T47D (cell line): Measurements from ENCODE around the gene ZNHIT6.
A peak's percentile ranks its signal among the peaks of the same experiment; 100 is the strongest.
"Not testable (repeated sequence)": the region's sequence is repeated elsewhere in the genome, so short reads cannot be mapped to it uniquely, and the experiment has no call there.

Source experiments
- DNase-seq, 2 experiments: peaks; one replicate each; pipeline versions ENCODE4 v3.0.0 to v3.0.0-alpha.2; 2011 to 2012; ENCODE audit warnings: low read depth in 1 of 2, low spot score in 1 of 2
- JUND ChIP-seq: IDR thresholded peaks from 2 replicates; pipeline ENCODE4 v1.6.1; 2012; ENCODE audit warnings: low read depth
- in situ Hi-C: cut with HindIII; loops from 2 replicates; pipeline ENCODE4 v1.10.0; 2016; ENCODE audit warnings: low sequenced_read_pairs, low pct_unique_long_range_greater_than_20kb

Gene ZNHIT6

DNA sequence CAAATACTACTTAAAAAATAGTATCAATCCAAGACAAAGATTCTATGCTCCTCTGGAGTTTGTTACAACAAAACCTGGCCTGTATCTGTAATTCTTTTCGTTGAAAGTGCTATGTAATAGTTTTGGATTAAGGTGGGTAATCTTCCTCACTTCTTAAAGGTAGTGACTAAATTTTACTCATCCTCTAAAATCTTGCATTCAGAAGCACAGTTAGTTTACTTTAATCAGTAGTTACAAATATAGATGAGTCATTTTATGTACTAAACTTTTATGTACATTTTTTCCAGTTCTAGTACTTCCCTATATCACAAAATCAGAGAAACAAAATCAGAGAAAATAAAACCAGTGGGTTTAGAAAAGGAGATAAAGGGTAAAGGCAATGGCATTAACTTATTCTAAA is 51.3 kb downstream of the ZNHIT6 start:
- in situ Hi-C loops = no loop called here

DNA sequence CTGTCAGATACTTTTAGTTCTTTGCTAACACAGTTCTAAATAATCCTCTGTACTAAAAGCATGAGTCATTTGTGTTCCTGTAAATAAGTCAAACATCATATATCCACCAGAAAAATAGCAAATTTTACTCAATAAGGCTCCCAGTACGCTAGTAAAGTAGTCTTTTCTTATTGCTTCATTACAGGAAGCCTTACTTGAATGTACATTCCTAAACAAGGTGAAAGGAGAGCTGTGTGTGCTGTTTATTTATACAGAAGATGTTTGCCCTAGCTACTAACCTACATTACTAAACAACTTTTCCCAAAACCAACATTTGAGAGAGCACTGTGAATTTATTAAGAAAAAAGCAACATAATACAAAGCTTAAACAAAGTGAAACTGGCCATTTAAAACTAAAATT is 52.0 kb downstream of the ZNHIT6 start:
- no peak for TF ChIP-seq JUND
- peak in 1 of 2 experiments; percentile 12 for DNase-seq
- in situ Hi-C loops = no loop called here

More for the DNA sequence above, 51.3 kb downstream of the ZNHIT6 start:
- no peak for DNase-seq
- no peak for TF ChIP-seq JUND

DNA sequence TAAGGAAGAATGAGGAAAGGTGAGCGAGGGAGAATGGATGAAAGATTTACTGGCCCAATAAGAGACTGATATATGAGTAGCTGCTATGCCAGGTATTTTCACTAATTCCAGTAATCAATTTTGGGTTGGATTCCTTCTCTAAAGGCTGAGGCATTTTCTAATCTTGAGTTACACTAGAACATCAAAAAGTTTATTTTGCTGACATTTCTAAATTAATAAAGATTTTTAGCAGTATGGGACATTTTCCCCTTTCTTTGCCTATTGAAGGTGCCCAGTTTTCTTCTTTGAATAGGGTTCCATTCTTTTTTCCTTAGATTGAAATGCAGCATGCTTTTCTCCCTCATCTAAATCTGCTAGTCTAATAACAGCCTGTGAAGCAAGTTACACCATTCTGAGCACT is 52.9 kb downstream of the ZNHIT6 start:
- no peak for TF ChIP-seq JUND
- in situ Hi-C loops = no loop called here
- DNase-seq = no peak

DNA sequence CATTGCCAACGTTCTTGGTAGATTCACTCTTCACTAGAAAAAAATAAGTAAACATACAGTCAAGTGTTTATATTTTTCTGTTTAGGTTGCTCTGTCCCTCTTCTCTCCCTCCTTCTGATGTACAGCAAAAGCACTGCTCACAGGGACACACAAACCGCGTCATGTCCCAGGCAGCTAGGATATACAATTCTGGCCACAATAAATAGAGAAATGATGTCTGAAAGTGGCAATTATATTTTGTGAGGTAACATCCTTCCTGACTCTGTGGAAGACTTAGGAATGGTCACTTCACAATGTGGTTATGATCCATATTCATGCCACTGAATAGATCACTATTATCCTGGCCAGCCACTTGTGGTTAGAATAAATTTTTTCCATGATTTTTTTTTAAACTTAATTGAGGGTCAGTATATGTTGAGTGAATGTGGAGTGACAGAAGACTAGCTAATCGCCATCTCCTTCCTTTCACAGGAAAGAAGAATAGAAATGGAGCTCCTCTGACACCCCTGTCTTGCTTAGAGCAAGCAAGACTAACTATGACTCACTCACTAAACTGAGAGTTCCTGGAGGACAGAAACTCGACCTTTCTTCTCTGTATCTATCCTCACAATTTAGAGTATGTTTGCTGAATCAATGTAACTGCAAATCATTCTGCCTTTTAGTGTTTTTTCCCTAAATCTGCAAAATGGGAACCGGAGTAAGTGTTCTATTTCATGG is 54.0 kb downstream of the ZNHIT6 start:
- DNase-seq = no peak
- no peak for TF ChIP-seq JUND
- in situ Hi-C loops = no loop called here

DNA sequence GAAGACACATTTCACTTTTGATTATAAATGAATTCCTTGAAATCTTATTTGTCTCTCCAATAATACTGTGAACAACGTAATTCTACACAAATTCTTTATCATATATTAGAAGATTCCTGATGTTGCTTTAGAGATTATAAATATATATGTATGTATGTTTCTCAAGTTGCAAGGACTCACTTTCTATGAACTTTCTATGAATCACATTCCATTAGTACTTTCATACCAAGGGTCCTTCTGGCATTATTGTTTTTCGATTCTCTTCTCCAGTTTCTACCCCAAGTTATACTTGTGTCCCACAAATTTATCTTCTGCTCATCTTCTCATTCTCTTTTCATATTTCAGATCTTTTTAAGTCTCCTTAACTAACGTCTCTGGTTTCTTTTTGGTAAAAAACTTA is 55.9 kb downstream of the ZNHIT6 start:
- DNase-seq = no peak
- in situ Hi-C loops = no loop called here
- no peak for TF ChIP-seq JUND

DNA sequence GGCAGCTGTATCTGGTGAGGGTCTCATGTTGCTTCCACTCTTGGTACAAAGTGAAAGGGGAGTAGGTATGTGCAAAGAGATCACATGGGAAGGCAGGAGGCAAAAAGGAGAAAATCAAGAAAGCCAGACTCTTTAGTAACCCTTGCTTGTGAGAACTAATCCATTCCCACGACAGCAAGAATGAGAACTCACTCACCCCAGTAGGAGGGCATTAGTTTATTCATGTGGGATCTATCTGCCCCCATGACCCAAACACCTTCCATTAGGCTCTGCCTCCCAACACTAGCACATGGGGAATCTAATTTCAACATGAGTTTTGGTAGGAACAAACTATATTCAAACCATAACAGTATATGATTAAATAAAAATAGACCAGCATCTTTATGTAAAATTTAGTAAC is 57.6 kb downstream of the ZNHIT6 start:
- in situ Hi-C loops = no loop called here
- DNase-seq = no peak
- TF ChIP-seq JUND = no peak

DNA sequence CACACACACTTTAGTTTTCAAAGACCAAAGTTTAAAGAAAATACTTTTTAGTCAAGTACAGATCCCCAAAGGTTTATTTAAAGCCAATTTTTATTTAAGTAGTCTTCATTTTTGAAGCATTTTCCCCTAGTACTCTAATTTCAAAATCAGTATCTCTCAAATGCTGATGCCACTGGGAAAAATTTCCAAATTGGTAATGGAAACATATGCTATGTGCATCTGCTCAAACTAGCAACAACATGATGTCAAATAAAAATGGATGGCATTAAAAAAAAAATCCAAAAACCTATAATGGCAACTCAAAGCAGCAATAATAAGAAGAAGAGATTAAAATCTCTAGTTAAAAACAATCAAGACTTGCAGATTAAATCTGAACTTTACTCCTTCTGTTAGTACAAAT is 58.6 kb downstream of the ZNHIT6 start:
- no peak for DNase-seq
- no peak for TF ChIP-seq JUND
- in situ Hi-C loops = no loop called here

DNA sequence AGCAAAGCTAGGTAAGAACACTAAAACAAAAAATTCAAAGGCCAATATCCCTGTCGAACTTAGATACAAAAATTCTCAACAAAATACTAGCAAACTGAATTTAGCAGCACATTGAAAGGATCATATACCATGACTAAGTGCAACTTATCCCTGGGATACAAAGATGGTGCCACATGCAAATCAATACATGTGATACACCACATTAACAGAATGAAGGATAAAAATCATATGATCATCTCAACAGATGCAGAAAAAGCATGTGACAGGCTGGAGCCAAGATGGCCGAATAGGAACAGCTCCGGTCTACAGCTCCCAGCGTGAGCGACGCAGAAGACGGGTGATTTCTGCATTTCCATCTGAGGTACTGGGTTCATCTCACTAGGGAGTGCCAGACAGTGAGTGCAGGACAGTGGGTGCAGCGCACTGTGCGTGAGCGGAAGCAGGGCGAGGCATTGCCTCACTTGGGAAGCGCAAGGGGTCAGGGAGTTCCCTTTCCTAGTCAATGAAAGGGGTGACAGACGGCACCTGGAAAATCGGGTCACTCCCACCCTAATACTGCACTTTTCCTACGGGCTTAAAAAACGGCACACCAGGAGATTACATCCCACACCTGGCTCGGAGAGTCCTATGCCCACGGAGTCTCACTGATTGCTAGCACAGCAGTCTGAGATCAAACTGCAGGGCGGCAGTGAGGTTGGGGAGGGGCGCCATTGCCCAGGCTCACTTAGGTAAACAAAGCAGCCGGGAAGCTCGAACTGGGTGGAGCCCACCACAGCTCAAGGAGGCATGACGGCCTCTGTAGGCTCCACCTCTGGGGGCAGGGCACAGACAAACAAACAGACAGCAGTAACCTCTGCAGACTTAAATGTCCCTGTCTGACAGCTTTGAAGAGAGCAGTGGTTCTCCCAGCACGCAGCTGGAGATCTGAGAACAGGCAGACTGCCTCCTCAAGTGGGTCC is 66.4 kb downstream of the ZNHIT6 start:
- in situ Hi-C loops, DNase-seq: not testable (repeated sequence)

DNA sequence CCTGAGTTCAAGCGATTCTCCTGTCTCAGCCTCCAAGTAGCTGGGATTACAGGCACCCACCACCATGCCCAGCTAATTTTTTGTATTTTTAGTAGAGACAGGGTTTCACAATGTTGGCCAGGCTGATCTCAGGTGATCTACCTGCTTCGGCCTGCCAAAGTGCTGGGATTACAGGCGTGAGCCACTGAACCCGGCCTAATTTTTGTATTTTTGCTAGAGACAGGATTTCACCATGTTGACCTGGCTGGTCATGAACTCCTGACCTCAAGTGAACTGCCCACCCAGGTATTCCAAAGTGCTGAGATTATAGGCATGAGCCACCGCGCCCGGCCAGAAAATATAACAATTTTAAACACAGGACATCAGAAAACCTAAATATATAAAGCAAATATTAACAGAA is 68.3 kb downstream of the ZNHIT6 start:
- in situ Hi-C loops = not testable (repeated sequence)

DNA sequence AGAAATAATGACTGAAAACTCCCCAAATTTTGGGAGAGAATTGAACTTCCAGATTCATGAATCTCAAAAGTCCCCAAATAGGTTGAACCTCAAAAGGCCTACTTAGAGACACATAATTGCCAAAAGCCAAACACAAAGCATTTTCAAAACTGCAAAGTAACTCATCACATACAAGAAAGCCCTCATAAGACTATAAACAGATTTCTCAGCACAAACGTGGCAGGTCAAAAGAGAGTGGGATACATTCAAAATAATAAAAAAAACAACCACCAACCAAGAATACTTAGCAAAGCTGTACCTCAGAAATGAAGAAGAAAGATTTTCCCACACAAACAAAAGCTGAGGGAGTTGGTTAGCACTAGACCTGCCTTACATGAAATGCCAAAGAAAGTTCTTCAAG is 69.8 kb downstream of the ZNHIT6 start:
- no peak for DNase-seq
- no peak for TF ChIP-seq JUND
- in situ Hi-C loops = no loop called here

More for the DNA sequence above, 68.3 kb downstream of the ZNHIT6 start:
- not testable (repeated sequence) for DNase-seq

DNA sequence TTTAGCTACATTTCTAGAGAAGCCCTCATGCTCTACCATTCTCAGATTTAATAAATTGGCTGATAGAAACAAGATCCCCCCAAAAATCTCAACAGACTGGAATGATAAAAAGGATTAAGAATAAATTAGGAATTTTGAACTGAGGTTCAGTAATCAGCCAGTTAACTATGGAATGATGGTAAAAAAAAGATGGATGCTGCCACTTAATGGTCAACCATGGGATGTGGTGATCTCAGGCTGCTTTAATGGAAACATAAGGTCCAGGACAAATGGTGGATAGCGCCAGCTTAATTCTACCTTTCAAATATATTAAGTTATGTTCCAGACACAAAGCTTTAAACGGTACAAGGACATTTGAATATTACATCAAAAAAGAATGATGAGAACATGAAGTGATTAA is 77.7 kb downstream of the ZNHIT6 start:
- no peak for DNase-seq
- no peak for TF ChIP-seq JUND
- in situ Hi-C loops = no loop called here

DNA sequence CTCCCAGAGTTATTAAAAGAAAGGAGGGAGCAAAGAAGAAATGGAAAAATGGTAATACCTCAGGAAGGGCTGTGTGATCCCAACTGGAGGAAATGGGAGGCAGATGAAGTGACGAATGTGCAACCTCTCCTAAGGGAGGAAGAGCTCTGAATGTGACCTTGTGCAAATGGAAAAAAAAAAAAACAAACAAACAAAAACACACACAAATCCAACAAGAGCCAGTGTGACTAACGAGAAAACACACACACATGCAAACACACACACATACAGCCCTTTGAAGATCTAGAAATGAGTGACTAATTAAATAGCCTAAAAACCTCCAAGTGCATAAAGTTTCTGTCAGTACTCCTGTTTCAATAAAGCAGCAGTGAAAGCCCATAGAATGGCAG is 78.7 kb downstream of the ZNHIT6 start:
- in situ Hi-C loops = no loop called here
- DNase-seq = no peak
- no peak for TF ChIP-seq JUND

DNA sequence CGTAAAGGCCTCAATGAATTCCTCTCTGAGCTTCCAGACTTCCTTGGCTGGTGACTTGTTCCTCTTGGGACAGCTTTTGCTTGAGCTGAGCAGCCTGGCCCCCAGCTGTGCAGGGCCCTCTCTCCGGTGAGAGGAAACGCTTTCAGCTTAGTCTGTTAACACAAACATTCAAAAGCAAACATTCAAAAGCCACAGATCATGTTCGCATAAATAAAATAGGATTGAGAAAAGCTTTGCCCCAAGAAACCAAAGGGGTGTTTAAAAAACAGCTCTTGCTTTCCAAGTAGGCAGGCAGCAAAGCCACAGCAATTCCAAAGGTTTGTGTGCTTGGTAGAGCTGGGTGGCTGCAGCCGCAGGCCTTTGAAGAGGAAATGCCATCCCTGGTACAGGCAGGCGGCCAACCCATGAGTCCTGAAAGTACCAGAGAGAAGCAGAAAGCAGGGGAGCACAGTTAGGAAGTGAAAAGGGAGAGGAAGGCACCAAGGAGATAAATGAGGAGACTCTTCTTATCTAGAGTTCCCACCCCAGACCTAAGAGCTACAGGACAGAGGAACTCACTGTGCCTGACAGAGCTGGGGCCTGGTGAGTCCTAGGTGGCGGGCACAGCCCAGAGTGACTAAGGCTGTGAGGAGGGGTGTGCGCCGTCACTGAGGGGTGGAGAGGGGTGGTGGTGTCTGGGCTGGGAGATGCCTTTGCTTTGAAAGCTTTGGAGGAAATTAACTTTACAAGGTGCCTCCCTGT is 79.3 kb downstream of the ZNHIT6 start:
- no peak for TF ChIP-seq JUND
- peak in 1 of 2 experiments; percentile 86 for DNase-seq
- in situ Hi-C loops = no loop called here
